ENCODE measurements around the gene ARHGAP26. TPM values are rescaled to one million over a fixed set of nuclear protein-coding genes. Genes with fewer than 3 reads are reported as not detected.
A peak's percentile ranks its signal among the peaks of the same experiment; 100 is the strongest.

Gene ARHGAP26
- polyA plus RNA-seq, 3 donors = 26.5 to 56.8 (median 28.7) TPM

DNA sequence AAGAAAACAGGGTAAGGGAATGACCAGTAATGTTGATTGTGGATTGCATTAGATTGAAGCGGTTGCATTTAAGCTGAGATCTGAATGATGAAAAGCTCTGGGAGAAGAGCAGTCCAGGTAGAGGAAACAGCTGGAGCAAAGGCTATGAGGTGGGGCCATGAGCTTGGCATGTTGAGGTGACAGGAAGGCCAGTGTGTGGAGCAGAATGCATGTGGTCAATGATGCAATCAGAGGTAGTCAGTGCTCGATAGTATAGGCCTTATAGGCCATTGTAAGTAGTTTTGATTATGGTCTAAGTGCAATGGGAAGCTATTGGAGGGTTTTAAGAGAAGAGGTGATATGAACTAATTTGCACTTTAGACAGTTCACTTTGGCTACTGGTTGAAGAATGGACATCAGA is 270.4 kb downstream of the ARHGAP26 start:
- H3K4me3 Mint-ChIP-seq = no peak overlapping the region
- H3K36me3 ChIP-seq (replicated peaks in 1 of 2; ENCODE audit: control insufficient read depth in 1 of 2, insufficient read depth in 2 of 2, low read length in 2 of 2) = peaks cover 74 to 100% of the 10 kb centered on the region in 2 donors
- no peaks in the 10 kb centered on the region for H3K79me2 ChIP-seq (ENCODE audit: insufficient read depth, low read length)
- H3K9ac ChIP-seq (ENCODE audit: insufficient read depth, low read length, poor library complexity, severe bottlenecking) = no peak overlapping the region
- no peaks in the 10 kb centered on the region for H3K9me3 Mint-ChIP-seq
- H3K27me3 ChIP-seq (ENCODE audit: control insufficient read depth in 2 of 2, insufficient read depth in 2 of 2, low read length in 2 of 2) = no peaks in the 10 kb centered on the region
- H3K27ac Mint-ChIP-seq = peak overlapping the region in 4 of 7 donors; percentile 12 to 68 (median 52)
- no peak overlapping the region for H3K27ac ChIP-seq (ENCODE audit: low read depth in 1 of 2, low read length in 2 of 2)
- H3K9me3 ChIP-seq (replicated peaks in 1 of 2; ENCODE audit: control insufficient read depth in 1 of 2, insufficient read depth in 1 of 2, low read length in 2 of 2) = no peaks in the 10 kb centered on the region
- H2AFZ ChIP-seq (ENCODE audit: insufficient read depth, low read depth, low read length, poor library complexity, severe bottlenecking) = no peak overlapping the region
- peaks cover 5% of the 10 kb centered on the region for H3K4me1 Mint-ChIP-seq
- no peak overlapping the region for H3K4me3 ChIP-seq (replicated peaks in 1 of 3; ENCODE audit: low read depth in 2 of 3, low read length in 3 of 3)
- peaks cover 86 to 95% of the 10 kb centered on the region in 2 donors for H3K36me3 Mint-ChIP-seq
- intact Hi-C loops (cut with micrococcal nuclease) = no loop called here
- WGBS (ENCODE audit: insufficient coverage) = 50% methylated on average over 2 of the region's 2 CpGs
- no peaks in the 10 kb centered on the region for H3K27me3 Mint-ChIP-seq (ENCODE audit: low read depth in 3 of 3)
- TF ChIP-seq, protein P1, sequence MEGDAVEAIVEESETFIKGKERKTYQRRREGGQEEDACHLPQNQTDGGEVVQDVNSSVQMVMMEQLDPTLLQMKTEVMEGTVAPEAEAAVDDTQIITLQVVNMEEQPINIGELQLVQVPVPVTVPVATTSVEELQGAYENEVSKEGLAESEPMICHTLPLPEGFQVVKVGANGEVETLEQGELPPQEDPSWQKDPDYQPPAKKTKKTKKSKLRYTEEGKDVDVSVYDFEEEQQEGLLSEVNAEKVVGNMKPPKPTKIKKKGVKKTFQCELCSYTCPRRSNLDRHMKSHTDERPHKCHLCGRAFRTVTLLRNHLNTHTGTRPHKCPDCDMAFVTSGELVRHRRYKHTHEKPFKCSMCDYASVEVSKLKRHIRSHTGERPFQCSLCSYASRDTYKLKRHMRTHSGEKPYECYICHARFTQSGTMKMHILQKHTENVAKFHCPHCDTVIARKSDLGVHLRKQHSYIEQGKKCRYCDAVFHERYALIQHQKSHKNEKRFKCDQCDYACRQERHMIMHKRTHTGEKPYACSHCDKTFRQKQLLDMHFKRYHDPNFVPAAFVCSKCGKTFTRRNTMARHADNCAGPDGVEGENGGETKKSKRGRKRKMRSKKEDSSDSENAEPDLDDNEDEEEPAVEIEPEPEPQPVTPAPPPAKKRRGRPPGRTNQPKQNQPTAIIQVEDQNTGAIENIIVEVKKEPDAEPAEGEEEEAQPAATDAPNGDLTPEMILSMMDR (IDR thresholded peaks at IDR 0.05) = no peak
- peaks cover 25% of the 10 kb centered on the region for H4K20me1 ChIP-seq (ENCODE audit: insufficient read depth, low read length)
- no peak overlapping the region for H3K4me2 ChIP-seq (replicated peaks; ENCODE audit: extremely low read depth, low read length, poor library complexity, severe bottlenecking)
- no peaks in the 10 kb centered on the region for H3K4me1 ChIP-seq (ENCODE audit: control insufficient read depth in 1 of 2, insufficient read depth in 2 of 2, low read length in 2 of 2)
- no peak for DNase-seq

DNA sequence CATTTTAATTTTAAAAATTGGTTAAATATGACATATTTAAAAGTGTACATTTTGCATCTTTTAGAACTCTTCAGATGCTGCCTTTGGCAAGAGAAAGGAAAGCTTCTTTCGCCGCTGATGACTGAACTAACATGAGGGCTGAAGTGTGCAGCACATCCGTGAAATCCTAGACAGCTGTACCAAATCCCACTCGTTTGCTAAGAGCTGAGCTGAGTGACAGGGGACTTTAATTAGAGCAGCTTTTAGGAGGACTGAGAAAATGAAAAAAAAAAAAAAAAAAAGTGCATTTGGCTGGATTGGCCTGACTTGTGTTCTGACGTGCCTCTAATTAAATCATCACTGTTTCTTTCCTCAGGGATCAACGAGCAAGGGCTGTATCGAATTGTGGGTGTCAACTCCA is 271.3 kb downstream of the ARHGAP26 start:
- Histone ChIP-seq H3K27ac (ENCODE audit: low read depth in 1 of 2, low read length in 2 of 2) (peak overlapping the region in 1 of 2 donors; percentile 39), H3K79me2 (ENCODE audit: insufficient read depth, low read length) (no peaks in the 10 kb centered on the region), H3K36me3 (replicated peaks in 1 of 2; ENCODE audit: control insufficient read depth in 1 of 2, insufficient read depth in 2 of 2, low read length in 2 of 2) (peaks cover 78 to 100% of the 10 kb centered on the region in 2 donors), H3K27me3 (ENCODE audit: control insufficient read depth in 2 of 2, insufficient read depth in 2 of 2, low read length in 2 of 2) (no peaks in the 10 kb centered on the region), H3K4me1 (ENCODE audit: control insufficient read depth in 1 of 2, insufficient read depth in 2 of 2, low read length in 2 of 2) (no peaks in the 10 kb centered on the region), H3K4me2 (replicated peaks; ENCODE audit: extremely low read depth, low read length, poor library complexity, severe bottlenecking) (no peak overlapping the region), H3K9ac (ENCODE audit: insufficient read depth, low read length, poor library complexity, severe bottlenecking) (no peak overlapping the region), H4K20me1 (ENCODE audit: insufficient read depth, low read length) (peaks cover 25% of the 10 kb centered on the region), H2AFZ (ENCODE audit: insufficient read depth, low read depth, low read length, poor library complexity, severe bottlenecking) (no peak overlapping the region), H3K4me3 (replicated peaks in 1 of 3; ENCODE audit: low read depth in 2 of 3, low read length in 3 of 3) (no peak overlapping the region), H3K9me3 (replicated peaks in 1 of 2; ENCODE audit: control insufficient read depth in 1 of 2, insufficient read depth in 1 of 2, low read length in 2 of 2) (no peaks in the 10 kb centered on the region)
- H3K27me3 Mint-ChIP-seq (ENCODE audit: low read depth in 3 of 3) = no peaks in the 10 kb centered on the region
- peaks cover 79 to 93% of the 10 kb centered on the region in 2 donors for H3K36me3 Mint-ChIP-seq
- DNase-seq = no peak
- no peaks in the 10 kb centered on the region for H3K9me3 Mint-ChIP-seq
- no peak overlapping the region for H3K27ac Mint-ChIP-seq
- H3K4me3 Mint-ChIP-seq = no peak overlapping the region
- intact Hi-C loops (cut with micrococcal nuclease) = no loop called here
- TF ChIP-seq, protein P1 (IDR thresholded peaks at IDR 0.05) = no peak
- WGBS (ENCODE audit: insufficient coverage) = 100% methylated on average over 5 of the region's 7 CpGs
- peaks cover 5% of the 10 kb centered on the region for H3K4me1 Mint-ChIP-seq
